ENCODE measurements around the gene CHN2.

CHN2 gene

DNA sequence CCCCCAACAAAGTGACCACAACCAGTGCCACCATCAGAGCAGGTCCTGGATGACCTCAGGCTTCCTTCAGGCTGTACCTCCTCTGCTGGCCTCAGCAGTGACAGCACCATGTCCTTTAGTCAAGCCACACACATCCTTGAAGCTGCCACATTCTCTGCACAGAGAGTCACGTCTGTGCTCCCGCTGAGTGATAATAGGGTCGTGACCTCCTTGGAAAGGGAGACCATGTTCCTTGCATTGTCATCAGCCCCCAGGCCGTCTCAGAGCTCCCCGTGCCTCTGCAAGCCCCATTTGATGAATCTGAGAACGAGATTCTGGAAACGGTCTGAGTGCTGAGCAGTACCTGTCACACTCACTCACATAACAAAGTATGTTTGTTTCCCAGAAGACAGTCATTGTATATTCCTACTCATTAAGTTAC lies 262.6 kb downstream of the CHN2 start:
- no peak overlapping the region for H3K9ac ChIP-seq (ENCODE audit: low read depth, low read length)
- no peak overlapping the region for H3K4me3 ChIP-seq (ENCODE audit: low read length)
- H3K4me2 ChIP-seq (ENCODE audit: low read length), result peak overlapping the region; percentile 28
- no peaks in the 10 kb centered on the region for H3K27me3 ChIP-seq (ENCODE audit: control insufficient read depth, insufficient read depth, low read length)
- peaks cover 15% of the 10 kb centered on the region for H3K4me1 ChIP-seq (ENCODE audit: control insufficient read depth, insufficient read depth, low read length)
- H3K36me3 ChIP-seq (ENCODE audit: insufficient read depth, low read length), result no peaks in the 10 kb centered on the region
- no peaks in the 10 kb centered on the region for H3K9me3 ChIP-seq (replicated peaks; ENCODE audit: low read length)

DNA sequence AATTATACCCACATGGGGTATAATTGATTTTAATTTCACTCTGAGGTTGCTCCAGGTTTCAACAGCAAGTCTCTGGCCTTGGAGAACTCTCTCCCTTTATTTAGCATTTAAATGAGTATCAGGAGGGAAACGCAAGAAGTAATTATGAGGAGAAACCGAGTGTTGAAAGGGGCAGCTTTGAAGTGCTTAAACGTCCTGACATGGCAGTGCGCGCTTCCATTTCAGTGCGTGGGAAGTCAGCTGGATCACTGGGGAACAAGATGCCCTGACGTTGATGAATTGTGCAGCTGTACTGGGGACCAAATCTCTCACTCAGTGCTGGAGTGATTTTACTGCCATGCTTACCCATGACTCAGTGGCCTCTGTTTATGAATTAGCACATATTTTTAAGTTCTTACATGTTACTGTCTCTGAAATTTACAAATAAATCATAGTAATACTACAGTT lies 263.0 kb downstream of the CHN2 start:
- Histone ChIP-seq H3K4me2 (ENCODE audit: low read length) (peak overlapping the region; percentile 28), H3K4me3 (ENCODE audit: low read length) (no peak overlapping the region), H3K4me1 (ENCODE audit: control insufficient read depth, insufficient read depth, low read length) (peaks cover 15% of the 10 kb centered on the region), H3K9me3 (replicated peaks; ENCODE audit: low read length) (no peaks in the 10 kb centered on the region), H3K27me3 (ENCODE audit: control insufficient read depth, insufficient read depth, low read length) (no peaks in the 10 kb centered on the region), H3K9ac (ENCODE audit: low read depth, low read length) (no peak overlapping the region), H3K36me3 (ENCODE audit: insufficient read depth, low read length) (no peaks in the 10 kb centered on the region)

DNA sequence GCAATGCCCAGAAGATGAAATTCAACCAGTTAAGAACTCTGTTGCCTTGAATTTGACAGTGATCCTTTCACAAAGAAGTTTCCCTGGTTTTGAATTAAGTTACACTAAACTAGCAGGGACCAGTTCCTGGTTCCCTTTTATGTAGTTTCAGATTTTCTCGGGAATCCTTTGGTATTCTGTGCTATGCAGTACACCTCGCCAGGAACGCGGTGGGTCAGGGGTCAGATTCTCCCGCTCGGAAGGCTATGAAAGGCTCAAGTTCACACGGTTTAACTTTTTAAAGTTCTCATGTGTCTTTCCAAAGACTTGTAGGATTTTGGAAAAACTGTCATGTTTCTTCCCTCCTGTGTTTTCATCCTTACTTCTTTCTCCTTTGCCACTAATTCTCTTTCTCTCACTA lies 264.4 kb downstream of the CHN2 start:
- Histone ChIP-seq H3K9me3 (replicated peaks; ENCODE audit: low read length) (no peaks in the 10 kb centered on the region), H3K9ac (ENCODE audit: low read depth, low read length) (no peak overlapping the region), H3K4me2 (ENCODE audit: low read length) (no peak overlapping the region), H3K4me1 (ENCODE audit: control insufficient read depth, insufficient read depth, low read length) (peaks cover 15% of the 10 kb centered on the region), H3K4me3 (ENCODE audit: low read length) (no peak overlapping the region), H3K27me3 (ENCODE audit: control insufficient read depth, insufficient read depth, low read length) (no peaks in the 10 kb centered on the region), H3K36me3 (ENCODE audit: insufficient read depth, low read length) (no peaks in the 10 kb centered on the region)

DNA sequence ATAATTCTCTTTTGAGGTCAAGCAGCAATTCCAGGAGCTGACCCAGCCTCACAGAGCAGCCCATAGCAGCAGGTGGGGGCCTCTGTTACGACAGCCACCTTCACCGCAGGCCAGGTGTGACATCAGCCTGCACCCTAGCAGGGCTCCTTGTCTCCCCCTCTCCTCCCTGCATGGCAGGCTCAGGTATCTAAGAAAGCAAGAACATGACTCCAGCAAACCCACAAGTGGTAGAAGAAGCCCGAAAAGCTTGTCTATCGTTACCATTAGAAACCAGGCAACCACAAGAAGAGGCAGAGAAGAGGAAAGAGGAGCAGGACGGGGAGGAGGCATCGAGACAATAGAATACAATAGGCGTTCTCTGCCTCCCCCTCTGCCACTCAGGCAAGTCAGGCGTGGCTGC lies 265.0 kb downstream of the CHN2 start:
- Histone ChIP-seq H3K4me3 (ENCODE audit: low read length) (no peak overlapping the region), H3K4me1 (ENCODE audit: control insufficient read depth, insufficient read depth, low read length) (peaks cover 15% of the 10 kb centered on the region), H3K36me3 (ENCODE audit: insufficient read depth, low read length) (no peaks in the 10 kb centered on the region)

DNA sequence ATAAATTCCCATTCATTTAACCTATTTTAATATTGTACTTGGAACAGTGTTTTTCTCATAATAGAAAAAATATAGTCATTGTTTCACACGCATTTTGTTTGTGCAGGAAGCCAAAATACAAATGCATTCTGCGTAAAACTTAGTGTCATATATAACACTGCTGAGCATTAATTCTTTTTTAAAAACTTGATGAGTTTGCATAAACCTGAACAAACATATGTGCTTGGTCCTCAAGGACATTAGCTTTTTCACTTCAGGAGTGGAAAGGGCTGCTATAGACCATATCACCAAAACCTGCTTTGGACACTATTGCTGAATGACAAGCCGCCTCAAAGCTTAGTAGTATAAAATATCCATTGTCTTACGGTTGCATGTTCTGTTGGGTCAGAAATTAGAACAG lies 267.4 kb downstream of the CHN2 start:
- peaks cover 15% of the 10 kb centered on the region for H3K4me1 ChIP-seq (ENCODE audit: control insufficient read depth, insufficient read depth, low read length)
- no peak overlapping the region for H3K4me3 ChIP-seq (ENCODE audit: low read length)
- no peak overlapping the region for H3K9ac ChIP-seq (ENCODE audit: low read depth, low read length)
- H3K9me3 ChIP-seq (replicated peaks; ENCODE audit: low read length), result no peaks in the 10 kb centered on the region
- no peaks in the 10 kb centered on the region for H3K27me3 ChIP-seq (ENCODE audit: control insufficient read depth, insufficient read depth, low read length)
- H3K4me2 ChIP-seq (ENCODE audit: low read length), result no peak overlapping the region
- no peaks in the 10 kb centered on the region for H3K36me3 ChIP-seq (ENCODE audit: insufficient read depth, low read length)

More for the DNA sequence above, 265.0 kb downstream of the CHN2 start:
- Histone ChIP-seq H3K27me3 (ENCODE audit: control insufficient read depth, insufficient read depth, low read length) (no peaks in the 10 kb centered on the region), H3K9ac (ENCODE audit: low read depth, low read length) (no peak overlapping the region), H3K9me3 (replicated peaks; ENCODE audit: low read length) (no peaks in the 10 kb centered on the region), H3K4me2 (ENCODE audit: low read length) (no peak overlapping the region)

DNA sequence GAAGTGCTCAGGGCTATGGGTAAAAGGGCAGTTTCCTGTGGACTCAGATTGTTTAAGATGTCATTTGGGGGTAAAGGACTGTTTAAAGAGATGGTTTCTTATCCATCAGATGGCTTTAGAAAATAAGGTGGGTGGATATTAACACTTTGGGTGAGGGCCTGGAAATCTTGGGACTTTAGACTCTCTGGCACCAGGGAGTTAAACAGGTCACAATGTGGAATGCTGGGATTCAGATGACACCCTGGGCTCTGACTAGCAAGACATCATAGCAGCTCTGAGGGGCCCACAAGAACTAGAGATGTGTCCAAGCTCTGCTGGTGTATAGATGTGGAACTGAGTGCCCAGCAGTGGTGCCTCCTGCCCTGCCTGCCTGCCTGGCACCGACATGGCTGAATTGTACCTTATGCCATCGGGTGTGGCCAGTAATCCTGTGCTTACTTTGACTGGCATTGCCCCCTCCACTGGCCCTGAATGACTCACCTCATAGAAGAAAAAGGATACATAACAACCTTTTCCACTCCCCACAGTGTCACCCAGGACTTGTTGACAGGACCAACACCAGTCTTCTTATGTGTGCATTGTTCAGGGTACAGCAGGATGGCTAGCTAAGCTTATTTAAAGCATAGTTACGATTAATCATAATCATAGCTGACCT lies 269.1 kb downstream of the CHN2 start:
- no peaks in the 10 kb centered on the region for H3K9me3 ChIP-seq (replicated peaks; ENCODE audit: low read length)
- H3K4me2 ChIP-seq (ENCODE audit: low read length), result no peak overlapping the region
- H3K36me3 ChIP-seq (ENCODE audit: insufficient read depth, low read length), result no peaks in the 10 kb centered on the region
- H3K4me3 ChIP-seq (ENCODE audit: low read length), result no peak overlapping the region
- no peaks in the 10 kb centered on the region for H3K4me1 ChIP-seq (ENCODE audit: control insufficient read depth, insufficient read depth, low read length)
- H3K27me3 ChIP-seq (ENCODE audit: control insufficient read depth, insufficient read depth, low read length), result no peaks in the 10 kb centered on the region
- no peak overlapping the region for H3K9ac ChIP-seq (ENCODE audit: low read depth, low read length)

DNA sequence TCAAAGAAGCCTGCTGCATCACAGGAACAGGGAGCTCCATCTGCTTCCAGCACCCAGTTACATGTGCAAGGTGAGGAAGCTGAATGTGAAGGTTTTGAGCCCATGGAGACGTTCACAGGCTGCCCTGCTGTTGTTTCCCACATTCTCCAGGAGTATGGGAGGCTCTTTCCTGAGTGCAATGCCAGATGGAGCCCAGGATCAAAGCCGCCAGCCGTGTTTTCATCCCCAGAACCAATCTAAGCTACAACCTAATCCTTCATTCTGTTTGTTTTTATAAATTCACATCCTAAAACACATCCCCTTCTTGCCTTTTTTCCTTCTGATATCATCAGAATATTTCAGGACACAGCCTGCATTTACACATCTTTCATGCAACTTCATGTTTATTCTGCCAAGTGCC lies 270.2 kb downstream of the CHN2 start:
- no peaks in the 10 kb centered on the region for H3K36me3 ChIP-seq (ENCODE audit: insufficient read depth, low read length)

DNA sequence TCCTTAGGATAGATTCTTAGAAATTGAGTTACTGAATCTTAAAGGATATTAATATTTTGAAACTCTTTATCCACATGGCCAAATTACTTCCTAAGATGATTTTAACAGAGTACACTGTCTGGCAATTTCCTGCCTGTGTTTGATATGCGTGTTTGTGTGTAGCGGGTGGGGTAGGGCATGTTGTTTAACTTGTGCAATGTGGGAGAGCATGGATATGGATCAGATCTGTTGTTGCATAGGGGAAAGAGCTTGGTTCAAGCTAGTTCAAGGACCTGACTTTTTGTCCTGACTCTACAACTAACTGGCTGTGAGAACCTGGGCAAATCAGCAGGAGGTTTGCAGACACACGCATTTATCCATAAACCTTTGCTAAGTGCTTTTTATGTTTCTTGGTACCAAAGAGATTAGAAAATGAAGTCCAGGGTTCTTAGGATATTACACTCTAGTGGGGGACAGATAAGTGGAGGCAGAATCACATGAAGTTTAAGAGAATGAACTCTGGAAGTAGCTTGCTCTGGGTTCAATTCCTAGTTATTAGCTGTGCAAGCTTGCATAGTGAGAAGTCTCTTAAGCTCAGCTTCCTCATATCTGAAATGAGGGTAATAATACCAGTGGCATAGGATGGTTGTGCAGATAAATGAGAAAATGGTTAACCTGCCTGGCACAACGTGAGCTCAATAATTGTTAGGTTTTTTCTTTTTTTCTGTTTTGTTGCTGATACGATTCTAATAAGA lies 272.8 kb downstream of the CHN2 start:
- Histone ChIP-seq H3K4me3 (ENCODE audit: low read length) (no peak overlapping the region), H3K9me3 (replicated peaks; ENCODE audit: low read length) (no peaks in the 10 kb centered on the region), H3K4me1 (ENCODE audit: control insufficient read depth, insufficient read depth, low read length) (no peaks in the 10 kb centered on the region), H3K27me3 (ENCODE audit: control insufficient read depth, insufficient read depth, low read length) (no peaks in the 10 kb centered on the region), H3K9ac (ENCODE audit: low read depth, low read length) (no peak overlapping the region), H3K36me3 (ENCODE audit: insufficient read depth, low read length) (no peaks in the 10 kb centered on the region), H3K4me2 (ENCODE audit: low read length) (no peak overlapping the region)

More for the DNA sequence above, 270.2 kb downstream of the CHN2 start:
- Histone ChIP-seq H3K4me3 (ENCODE audit: low read length) (no peak overlapping the region), H3K9ac (ENCODE audit: low read depth, low read length) (no peak overlapping the region), H3K4me1 (ENCODE audit: control insufficient read depth, insufficient read depth, low read length) (no peaks in the 10 kb centered on the region), H3K27me3 (ENCODE audit: control insufficient read depth, insufficient read depth, low read length) (no peaks in the 10 kb centered on the region), H3K4me2 (ENCODE audit: low read length) (no peak overlapping the region), H3K9me3 (replicated peaks; ENCODE audit: low read length) (no peaks in the 10 kb centered on the region)

DNA sequence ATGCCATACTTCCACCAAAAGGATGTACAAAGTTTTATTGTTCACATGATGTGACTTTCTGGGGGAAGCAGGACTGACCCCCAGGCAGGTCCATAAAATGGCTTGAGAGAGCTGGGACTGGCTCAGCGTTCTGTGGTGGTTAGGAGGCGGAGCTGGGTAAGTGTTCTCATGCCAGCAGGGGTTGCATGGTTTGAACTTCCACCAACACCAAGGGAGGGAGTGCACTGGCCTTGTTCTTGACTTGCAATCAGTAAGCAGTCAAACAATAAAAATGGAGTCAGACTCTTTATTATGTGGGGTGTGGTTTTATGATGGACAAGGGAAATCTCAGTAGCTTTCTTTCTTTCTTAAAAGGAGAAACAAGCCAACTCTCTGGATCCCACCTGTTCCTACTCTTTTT lies 273.6 kb downstream of the CHN2 start:
- Histone ChIP-seq H3K36me3 (ENCODE audit: insufficient read depth, low read length) (no peaks in the 10 kb centered on the region), H3K4me2 (ENCODE audit: low read length) (no peak overlapping the region), H3K27me3 (ENCODE audit: control insufficient read depth, insufficient read depth, low read length) (no peaks in the 10 kb centered on the region), H3K4me3 (ENCODE audit: low read length) (no peak overlapping the region), H3K9me3 (replicated peaks; ENCODE audit: low read length) (no peaks in the 10 kb centered on the region), H3K4me1 (ENCODE audit: control insufficient read depth, insufficient read depth, low read length) (no peaks in the 10 kb centered on the region), H3K9ac (ENCODE audit: low read depth, low read length) (no peak overlapping the region)

DNA sequence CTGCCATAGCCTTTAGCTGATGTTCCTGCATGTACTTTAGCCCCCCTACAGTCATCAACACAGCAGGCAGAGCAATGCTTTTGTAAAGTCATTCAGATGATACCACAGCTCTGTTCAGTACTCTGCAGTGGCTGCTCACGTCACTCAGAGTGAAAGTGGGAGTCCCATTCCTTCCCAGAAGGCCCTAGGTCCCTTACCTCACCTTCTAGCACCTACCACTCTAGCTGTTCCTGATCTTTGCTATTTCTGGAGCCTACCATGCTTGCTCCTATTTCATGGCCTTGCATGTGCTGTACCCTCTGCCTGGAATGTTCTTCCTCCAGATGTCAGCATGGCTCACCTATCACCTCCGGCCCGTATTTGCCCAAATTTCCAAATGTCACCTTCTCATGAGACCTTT lies 274.7 kb downstream of the CHN2 start:
- Histone ChIP-seq H3K9me3 (replicated peaks; ENCODE audit: low read length) (no peaks in the 10 kb centered on the region), H3K4me3 (ENCODE audit: low read length) (no peak overlapping the region), H3K9ac (ENCODE audit: low read depth, low read length) (no peak overlapping the region), H3K4me1 (ENCODE audit: control insufficient read depth, insufficient read depth, low read length) (no peaks in the 10 kb centered on the region), H3K36me3 (ENCODE audit: insufficient read depth, low read length) (no peaks in the 10 kb centered on the region), H3K4me2 (ENCODE audit: low read length) (no peak overlapping the region), H3K27me3 (ENCODE audit: control insufficient read depth, insufficient read depth, low read length) (no peaks in the 10 kb centered on the region)

DNA sequence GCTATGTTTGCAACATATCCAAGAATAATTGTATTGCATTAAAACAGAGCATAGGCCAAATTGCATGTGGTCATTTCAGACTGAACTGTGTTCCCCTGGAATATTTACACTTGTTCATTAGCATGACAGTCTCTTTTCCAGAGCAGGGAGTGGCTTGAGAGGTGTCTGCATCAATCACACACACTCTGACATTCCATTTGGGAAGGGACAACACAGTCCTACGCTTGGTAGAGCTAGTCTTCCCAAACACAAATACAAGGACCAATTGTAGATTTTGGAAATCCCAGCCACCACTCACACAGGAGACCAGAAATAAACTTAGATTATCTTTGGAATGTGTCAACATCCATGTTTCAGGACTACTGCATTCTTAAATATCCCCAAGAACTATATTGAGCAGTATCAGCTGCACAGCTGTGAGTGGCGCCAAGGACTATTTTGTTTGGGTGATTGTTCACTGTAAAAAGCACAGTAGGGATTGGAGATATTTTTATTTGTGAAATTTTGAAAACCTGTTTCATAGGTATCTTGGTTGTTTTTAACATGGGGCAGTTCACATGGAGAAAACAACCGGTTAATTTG lies 275.5 kb downstream of the CHN2 start:
- H3K4me3 ChIP-seq (ENCODE audit: low read length), result no peak overlapping the region
- no peaks in the 10 kb centered on the region for H3K36me3 ChIP-seq (ENCODE audit: insufficient read depth, low read length)
- no peaks in the 10 kb centered on the region for H3K9me3 ChIP-seq (replicated peaks; ENCODE audit: low read length)
- no peak overlapping the region for H3K4me2 ChIP-seq (ENCODE audit: low read length)
- H3K27me3 ChIP-seq (ENCODE audit: control insufficient read depth, insufficient read depth, low read length), result no peaks in the 10 kb centered on the region
- no peaks in the 10 kb centered on the region for H3K4me1 ChIP-seq (ENCODE audit: control insufficient read depth, insufficient read depth, low read length)
- no peak overlapping the region for H3K9ac ChIP-seq (ENCODE audit: low read depth, low read length)

All from skeletal muscle satellite cell (primary cell).